Measurements from ENCODE around the gene JUP. TPM values are rescaled to one million over a fixed set of nuclear protein-coding genes. Genes with fewer than 3 reads are reported as not detected.

JUP gene
- total and polyA plus RNA-seq, 2 of the 13 experiments (the other 11 are each of a cell fraction or from before 2014, with no cell fraction given): 12.1 to 20.6 TPM

DNA sequence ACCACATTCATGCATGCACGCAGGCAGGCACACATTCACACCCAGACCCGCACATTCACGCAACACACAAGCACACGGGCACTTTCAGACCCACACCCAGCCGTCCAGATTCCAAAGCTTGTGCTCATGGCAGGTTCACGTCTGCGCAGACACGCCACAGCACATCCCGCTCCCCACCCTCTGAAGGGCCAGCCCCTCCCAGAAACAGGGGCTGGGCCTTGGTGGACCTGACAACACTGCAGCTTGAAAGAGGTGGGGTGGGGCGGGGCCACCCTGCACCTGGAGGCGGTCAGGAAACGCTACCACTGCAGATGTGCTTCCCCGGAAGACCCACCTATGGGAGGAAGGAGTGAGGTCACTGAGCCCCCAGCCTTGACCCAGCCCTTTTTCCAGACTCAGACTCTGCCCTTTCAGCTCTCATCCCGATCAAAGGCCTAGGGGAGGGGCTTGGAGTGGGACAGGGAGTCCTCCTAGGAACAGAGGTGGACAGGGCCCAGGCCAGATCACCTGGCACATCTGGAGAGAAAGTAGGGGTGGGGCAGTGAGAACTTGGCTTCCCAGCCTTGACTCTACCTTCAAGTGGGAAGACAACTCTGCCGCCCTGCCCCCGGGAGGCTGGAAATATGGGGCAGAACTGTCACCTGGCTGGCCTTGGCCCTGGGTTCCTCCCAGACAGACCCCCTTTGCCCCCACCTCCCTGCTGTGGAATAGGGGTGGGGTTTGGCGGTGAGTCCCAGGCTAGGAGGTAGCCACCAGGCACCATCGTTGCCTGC, 14.3 kb upstream of the JUP start (continued):
- TF ChIP-seq, protein P1, sequence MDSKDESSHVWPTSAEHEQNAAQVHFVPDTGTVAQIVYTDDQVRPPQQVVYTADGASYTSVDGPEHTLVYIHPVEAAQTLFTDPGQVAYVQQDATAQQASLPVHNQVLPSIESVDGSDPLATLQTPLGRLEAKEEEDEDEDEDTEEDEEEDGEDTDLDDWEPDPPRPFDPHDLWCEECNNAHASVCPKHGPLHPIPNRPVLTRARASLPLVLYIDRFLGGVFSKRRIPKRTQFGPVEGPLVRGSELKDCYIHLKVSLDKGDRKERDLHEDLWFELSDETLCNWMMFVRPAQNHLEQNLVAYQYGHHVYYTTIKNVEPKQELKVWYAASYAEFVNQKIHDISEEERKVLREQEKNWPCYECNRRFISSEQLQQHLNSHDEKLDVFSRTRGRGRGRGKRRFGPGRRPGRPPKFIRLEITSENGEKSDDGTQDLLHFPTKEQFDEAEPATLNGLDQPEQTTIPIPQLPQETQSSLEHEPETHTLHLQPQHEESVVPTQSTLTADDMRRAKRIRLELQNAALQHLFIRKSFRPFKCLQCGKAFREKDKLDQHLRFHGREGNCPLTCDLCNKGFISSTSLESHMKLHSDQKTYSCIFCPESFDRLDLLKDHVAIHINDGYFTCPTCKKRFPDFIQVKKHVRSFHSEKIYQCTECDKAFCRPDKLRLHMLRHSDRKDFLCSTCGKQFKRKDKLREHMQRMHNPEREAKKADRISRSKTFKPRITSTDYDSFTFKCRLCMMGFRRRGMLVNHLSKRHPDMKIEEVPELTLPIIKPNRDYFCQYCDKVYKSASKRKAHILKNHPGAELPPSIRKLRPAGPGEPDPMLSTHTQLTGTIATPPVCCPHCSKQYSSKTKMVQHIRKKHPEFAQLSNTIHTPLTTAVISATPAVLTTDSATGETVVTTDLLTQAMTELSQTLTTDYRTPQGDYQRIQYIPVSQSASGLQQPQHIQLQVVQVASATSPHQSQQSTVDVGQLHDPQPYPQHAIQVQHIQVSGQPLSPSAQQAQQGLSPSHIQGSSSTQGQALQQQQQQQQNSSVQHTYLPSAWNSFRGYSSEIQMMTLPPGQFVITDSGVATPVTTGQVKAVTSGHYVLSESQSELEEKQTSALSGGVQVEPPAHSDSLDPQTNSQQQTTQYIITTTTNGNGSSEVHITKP (CRISPR knock-in tag; IDR thresholded peaks at IDR 0.05; ENCODE audit: low read depth): peak; percentile 77; the same call in 1 of the 2 replicates
- TF ChIP-seq KDM3A (CRISPR knock-in tag; IDR thresholded peaks at IDR 0.05; ENCODE audit: low read depth) (no peak), ZNF792 (CRISPR knock-in tag; IDR thresholded peaks at IDR 0.05) (no peak), ZNF230 (CRISPR knock-in tag; IDR thresholded peaks at IDR 0.05) (0 out of 2 replicates have a peak, but pooled peaks have one; percentile 33), ATF1 (CRISPR knock-in tag; IDR thresholded peaks at IDR 0.05) (no peak), NFRKB (IDR thresholded peaks at IDR 0.05) (no peak), REL (CRISPR knock-in tag; conservative IDR thresholded peaks at IDR 0.05) (peak; percentile 50; the same call in 1 of the 2 replicates), BHLHE40 (IDR thresholded peaks at IDR 0.05; ENCODE audit: low read length) (peak; percentile 51; the same call in 1 of the 2 replicates), CEBPB (IDR thresholded peaks at IDR 0.05; ENCODE audit: borderline replicate concordance, low read depth, low read length) (no peak), MAFF (IDR thresholded peaks at IDR 0.05; ENCODE audit: low read depth, low read length) (no peak)
- TF ChIP-seq, protein P2, sequence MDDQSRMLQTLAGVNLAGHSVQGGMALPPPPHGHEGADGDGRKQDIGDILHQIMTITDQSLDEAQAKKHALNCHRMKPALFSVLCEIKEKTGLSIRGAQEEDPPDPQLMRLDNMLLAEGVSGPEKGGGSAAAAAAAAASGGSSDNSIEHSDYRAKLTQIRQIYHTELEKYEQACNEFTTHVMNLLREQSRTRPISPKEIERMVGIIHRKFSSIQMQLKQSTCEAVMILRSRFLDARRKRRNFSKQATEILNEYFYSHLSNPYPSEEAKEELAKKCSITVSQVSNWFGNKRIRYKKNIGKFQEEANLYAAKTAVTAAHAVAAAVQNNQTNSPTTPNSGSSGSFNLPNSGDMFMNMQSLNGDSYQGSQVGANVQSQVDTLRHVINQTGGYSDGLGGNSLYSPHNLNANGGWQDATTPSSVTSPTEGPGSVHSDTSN (CRISPR knock-in tag; IDR thresholded peaks at IDR 0.05; ENCODE audit: borderline replicate concordance): no peak
- TF ChIP-seq, protein P3, sequence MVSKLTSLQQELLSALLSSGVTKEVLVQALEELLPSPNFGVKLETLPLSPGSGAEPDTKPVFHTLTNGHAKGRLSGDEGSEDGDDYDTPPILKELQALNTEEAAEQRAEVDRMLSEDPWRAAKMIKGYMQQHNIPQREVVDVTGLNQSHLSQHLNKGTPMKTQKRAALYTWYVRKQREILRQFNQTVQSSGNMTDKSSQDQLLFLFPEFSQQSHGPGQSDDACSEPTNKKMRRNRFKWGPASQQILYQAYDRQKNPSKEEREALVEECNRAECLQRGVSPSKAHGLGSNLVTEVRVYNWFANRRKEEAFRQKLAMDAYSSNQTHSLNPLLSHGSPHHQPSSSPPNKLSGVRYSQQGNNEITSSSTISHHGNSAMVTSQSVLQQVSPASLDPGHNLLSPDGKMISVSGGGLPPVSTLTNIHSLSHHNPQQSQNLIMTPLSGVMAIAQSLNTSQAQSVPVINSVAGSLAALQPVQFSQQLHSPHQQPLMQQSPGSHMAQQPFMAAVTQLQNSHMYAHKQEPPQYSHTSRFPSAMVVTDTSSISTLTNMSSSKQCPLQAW (CRISPR knock-in tag; IDR thresholded peaks at IDR 0.05): peak; percentile 95
- TF ChIP-seq, protein P4, sequence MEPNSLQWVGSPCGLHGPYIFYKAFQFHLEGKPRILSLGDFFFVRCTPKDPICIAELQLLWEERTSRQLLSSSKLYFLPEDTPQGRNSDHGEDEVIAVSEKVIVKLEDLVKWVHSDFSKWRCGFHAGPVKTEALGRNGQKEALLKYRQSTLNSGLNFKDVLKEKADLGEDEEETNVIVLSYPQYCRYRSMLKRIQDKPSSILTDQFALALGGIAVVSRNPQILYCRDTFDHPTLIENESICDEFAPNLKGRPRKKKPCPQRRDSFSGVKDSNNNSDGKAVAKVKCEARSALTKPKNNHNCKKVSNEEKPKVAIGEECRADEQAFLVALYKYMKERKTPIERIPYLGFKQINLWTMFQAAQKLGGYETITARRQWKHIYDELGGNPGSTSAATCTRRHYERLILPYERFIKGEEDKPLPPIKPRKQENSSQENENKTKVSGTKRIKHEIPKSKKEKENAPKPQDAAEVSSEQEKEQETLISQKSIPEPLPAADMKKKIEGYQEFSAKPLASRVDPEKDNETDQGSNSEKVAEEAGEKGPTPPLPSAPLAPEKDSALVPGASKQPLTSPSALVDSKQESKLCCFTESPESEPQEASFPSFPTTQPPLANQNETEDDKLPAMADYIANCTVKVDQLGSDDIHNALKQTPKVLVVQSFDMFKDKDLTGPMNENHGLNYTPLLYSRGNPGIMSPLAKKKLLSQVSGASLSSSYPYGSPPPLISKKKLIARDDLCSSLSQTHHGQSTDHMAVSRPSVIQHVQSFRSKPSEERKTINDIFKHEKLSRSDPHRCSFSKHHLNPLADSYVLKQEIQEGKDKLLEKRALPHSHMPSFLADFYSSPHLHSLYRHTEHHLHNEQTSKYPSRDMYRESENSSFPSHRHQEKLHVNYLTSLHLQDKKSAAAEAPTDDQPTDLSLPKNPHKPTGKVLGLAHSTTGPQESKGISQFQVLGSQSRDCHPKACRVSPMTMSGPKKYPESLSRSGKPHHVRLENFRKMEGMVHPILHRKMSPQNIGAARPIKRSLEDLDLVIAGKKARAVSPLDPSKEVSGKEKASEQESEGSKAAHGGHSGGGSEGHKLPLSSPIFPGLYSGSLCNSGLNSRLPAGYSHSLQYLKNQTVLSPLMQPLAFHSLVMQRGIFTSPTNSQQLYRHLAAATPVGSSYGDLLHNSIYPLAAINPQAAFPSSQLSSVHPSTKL (CRISPR knock-in tag; IDR thresholded peaks at IDR 0.05): peak; percentile 43
- TF ChIP-seq, protein P5, sequence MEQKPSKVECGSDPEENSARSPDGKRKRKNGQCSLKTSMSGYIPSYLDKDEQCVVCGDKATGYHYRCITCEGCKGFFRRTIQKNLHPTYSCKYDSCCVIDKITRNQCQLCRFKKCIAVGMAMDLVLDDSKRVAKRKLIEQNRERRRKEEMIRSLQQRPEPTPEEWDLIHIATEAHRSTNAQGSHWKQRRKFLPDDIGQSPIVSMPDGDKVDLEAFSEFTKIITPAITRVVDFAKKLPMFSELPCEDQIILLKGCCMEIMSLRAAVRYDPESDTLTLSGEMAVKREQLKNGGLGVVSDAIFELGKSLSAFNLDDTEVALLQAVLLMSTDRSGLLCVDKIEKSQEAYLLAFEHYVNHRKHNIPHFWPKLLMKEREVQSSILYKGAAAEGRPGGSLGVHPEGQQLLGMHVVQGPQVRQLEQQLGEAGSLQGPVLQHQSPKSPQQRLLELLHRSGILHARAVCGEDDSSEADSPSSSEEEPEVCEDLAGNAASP (CRISPR knock-in tag; IDR thresholded peaks at IDR 0.05; ENCODE audit: borderline replicate concordance): no peak
- TF ChIP-seq, protein P6, sequence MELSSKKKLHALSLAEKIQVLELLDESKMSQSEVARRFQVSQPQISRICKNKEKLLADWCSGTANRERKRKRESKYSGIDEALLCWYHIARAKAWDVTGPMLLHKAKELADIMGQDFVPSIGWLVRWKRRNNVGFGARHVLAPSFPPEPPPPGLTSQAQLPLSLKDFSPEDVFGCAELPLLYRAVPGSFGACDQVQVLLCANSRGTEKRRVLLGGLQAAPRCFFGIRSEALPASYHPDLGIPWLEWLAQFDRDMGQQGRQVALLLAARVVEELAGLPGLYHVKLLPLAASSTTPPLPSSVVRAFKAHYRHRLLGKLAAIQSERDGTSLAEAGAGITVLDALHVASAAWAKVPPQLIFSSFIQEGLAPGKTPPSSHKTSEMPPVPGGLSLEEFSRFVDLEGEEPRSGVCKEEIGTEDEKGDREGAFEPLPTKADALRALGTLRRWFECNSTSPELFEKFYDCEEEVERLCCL (CRISPR knock-in tag; IDR thresholded peaks at IDR 0.05; ENCODE audit: borderline replicate concordance): no peak
